Hypothalamus (tissue), 51 donors: ENCODE data around the gene TYRO3.

Experiments used
- DNase-seq, 51 donors: peaks; one replicate each; lab custom pipeline; 2025; lab: John Stamatoyannopoulos, UW

Gene TYRO3

GRCh38 chr15:41558400-41559238, at the start of gene TYRO3:
TYRO3 (plus strand) TSS chr15:41559212; CDS start chr15:41559258, 46 bp downstream.
- DNase-seq, result peak in 45 of 51 donors; percentile 37 to 93 (median 73)

DNA sequence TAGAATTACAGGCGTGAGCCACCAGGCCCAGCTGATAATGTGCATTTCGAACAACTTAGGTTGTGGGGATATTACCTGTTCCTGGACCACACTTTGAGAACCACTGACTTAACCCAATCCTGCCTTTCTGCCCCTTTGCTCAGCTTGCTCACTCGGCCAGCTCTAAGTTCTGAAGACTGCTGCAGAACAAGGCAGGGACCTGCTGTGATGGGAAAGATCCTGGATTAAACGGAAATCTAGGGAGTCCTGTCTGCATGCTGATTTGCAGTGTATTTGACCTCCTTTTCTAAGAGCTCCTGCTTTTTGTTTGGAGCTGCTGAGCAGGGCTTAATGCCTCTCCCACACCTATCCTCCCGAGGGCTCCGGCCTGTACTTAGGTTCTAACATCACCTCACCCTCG, 48.3 kb upstream of the TYRO3 start:
- DNase-seq, result no peak

- DNase-seq, result no peak
Observed at GRCh38 chr15:41511331-41511898, 47.6 kb upstream of the TYRO3 start.

DNA sequence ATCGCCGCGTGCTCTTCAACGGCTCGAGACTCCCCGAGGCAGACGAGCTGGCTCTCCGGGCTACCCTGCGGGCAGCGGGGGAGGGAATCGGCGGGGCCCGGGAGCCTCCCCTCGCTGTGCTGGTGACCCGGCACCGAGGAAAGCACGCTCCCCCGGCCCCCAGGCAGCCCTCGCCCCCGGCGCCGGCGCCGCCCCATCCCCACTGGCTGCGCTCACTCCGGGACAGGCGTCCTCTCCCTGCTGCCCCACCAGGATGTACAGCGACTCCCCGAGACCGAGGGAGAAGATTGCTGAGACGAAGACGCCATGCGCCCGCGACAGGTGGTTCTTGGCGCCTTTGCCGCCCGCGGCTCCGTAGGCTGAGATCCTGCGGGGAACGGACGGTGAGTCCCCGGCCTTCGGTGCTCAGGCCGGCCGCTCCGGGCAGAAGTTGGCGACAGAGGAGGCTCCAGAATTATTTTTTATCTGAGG, 47.1 kb upstream of the TYRO3 start:
- no peak for DNase-seq

DNA sequence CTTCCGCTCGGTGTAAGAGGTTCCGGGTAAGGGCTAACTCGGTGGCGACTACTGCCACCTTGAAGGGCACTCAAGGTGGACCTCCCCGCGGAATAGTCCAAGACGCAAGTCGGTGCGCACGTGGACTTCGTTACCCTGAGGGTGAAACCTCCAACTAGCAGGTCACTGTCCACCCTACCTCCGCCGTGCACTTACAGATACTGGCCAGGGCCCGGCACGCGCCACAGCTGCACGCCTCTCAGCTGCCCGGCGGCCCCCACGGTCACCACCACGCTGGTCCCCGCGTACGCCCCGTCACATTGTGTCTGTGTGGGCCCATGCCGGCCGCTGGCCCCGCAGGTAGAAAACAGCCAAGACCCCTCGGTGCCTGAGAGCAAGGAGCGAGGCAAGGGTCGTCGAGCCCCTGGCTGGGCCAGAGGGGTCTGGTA, 46.5 kb upstream of the TYRO3 start:
- no peak for DNase-seq

DNA sequence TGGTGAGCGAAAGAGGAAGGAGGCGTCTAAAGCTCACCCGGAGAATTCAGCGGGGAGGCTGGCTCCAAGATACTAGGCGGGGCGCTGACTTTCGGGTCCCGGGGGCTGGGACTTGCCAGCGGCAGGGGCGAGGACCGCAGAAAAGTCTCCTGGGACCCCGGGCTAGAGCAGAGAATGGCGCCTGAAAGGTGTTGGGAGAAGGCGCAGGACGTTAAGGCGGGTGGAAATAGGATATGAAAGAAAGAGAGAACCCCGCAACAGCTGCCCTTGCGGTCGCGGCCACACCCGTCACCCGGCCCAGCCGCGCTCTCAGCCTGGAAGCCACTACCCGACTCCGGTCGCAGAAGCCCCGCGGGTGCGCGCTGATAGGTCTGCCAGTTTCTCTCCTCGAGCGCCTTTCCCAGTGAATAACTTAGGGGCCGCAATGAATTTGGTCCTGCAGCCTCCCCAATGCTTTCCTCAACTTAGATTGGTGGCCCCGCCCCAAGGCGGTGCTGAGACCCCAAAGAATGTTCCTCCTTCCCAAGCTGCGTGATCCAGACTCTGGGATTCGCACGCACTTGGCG, 46.0 kb upstream of the TYRO3 start:
- no peak for DNase-seq

DNA sequence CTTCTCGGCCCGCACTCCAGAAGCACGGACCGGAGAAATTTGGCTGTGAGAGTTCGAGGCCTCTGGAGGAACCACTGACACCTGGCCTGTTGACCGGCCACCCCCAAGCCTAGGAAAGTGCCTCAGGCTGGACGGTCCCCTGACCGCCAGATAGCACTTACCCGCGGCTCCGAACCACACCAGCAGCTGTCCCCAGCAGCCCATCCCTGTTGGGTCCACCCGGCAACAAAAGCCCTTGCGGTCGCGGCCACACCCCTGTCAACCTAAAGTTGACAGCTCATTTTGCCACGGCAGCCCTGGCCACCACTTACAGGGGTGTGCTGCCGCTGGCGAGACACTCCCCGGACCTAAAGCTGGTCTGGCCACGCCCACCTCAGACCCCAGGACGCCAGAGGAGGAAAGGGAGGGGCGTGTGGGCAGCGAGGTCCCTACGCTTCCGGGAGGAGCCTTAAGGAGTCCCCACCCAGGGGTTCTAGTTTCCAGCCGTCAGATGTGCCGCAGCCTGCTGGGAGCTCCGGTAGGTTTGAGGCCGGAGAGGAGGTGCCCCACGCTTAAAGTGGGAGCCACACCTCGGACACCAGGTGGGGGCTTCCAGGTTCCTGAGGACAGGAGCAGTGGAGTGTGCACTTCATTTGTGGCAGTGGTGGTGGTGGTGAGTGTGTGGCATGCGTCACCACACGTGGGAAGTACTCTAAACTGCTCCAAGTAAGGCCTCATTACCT, 45.3 kb upstream of the TYRO3 start, which contains the start of gene LTK:
LTK (minus strand) TSS at position 322 of the 722 bp plus-strand sequence; CDS start at position 204, 118 bp downstream.
- no peak for DNase-seq

GRCh38 chr15:41517895-41518449, 41.0 kb upstream of the TYRO3 start:
- DNase-seq, result no peak

- DNase-seq, result no peak
Observed at GRCh38 chr15:41520636-41521035, 38.4 kb upstream of the TYRO3 start.

DNA sequence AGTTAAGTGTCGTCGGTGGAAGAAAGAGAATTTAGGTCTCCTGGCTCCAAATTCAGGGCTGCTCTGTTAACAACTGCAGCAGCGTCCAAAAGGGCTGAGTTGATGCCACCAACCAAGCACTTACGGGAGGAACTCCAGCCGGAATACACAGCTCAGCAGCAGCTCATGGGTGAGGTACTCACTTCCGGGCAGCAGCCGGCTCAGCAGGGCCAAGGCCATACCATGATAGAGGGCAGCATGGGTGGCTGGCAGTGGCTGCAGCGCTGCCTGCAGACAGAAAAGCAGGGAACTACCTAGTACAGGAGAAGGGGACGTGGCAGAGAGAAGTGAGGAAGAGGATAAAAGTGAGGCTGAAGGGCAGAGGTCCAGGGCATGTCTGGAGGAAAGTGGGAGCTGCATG, 37.4 kb upstream of the TYRO3 start:
- DNase-seq, result no peak

- DNase-seq, result no peak
Observed at GRCh38 chr15:41523097-41523496, 35.9 kb upstream of the TYRO3 start.

DNA sequence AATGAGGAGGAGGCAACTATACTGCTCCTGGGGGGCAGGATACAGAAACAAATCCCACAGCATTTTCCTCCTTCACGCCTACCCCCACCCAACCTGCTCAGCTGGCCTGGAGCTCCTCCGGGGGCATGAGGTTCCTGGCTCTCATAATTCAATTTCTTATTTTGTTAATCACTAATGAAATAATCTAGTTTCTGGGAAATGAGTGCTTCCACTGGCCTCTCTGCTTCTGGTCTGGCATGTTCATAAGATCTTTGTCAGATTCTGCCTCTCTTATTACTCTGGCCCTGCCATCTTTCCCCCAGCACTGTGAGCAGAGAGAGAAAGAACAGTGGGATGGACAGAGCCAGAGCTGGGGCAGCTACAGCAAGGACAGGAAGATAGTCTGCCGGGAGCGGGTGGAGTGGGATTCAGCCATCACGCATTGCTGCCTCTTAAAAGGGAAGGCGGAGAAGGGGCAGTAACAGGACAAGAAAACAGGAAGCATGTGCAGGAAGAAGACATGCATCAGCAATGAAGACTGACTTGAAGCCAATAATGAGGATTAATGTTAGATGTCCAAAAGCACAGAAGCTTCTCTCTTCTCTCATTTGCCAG, 28.6 kb upstream of the TYRO3 start:
- DNase-seq, result no peak

- no peak for DNase-seq
Observed at GRCh38 chr15:41535544-41535943, 23.5 kb upstream of the TYRO3 start.

DNA sequence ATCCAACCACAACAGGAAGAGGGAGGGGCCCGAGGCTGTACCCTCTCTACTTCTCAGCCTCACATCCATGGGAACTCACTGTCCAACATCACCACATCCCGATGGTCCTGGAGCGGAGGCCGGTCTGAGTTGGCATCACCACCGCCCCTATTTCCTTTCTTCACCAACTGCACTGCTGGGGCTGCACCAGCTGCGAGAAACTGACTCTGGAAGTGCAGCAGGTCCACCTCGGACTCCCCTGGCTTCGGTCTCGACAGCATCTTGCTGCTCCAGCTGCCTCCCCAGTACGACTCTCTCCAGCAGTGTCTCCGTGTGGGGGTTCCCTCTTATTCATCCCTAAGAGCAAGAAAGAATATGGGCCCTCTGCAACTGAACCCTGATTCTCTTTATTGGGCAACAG, 22.1 kb upstream of the TYRO3 start:
- DNase-seq, result no peak

- DNase-seq, result no peak
Observed at GRCh38 chr15:41543521-41543870, 15.5 kb upstream of the TYRO3 start.

DNA sequence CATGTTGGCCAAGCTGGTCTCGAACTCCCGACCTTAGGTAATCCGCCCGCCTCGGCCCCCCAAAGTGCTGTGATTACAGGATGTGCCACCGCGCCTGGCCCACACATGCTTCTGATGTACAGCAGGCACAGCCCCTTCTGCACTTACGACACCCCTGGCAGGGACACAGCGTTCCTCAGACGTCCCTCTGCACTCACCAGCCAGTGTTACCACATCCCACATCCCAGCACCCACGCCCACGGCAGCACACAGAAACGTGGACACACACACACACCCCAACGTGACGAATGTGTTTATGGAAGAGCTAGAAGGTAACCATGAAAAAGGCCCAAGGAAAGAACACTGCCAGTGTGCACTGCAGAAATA, 14.4 kb upstream of the TYRO3 start:
- DNase-seq, result peak in 2 of 51 donors; percentile 8 to 57

- no peak for DNase-seq
Observed at GRCh38 chr15:41545218-41545617, 13.8 kb upstream of the TYRO3 start.

GRCh38 chr15:41546851-41547786, 11.9 kb upstream of the TYRO3 start:
- DNase-seq, result no peak

DNA sequence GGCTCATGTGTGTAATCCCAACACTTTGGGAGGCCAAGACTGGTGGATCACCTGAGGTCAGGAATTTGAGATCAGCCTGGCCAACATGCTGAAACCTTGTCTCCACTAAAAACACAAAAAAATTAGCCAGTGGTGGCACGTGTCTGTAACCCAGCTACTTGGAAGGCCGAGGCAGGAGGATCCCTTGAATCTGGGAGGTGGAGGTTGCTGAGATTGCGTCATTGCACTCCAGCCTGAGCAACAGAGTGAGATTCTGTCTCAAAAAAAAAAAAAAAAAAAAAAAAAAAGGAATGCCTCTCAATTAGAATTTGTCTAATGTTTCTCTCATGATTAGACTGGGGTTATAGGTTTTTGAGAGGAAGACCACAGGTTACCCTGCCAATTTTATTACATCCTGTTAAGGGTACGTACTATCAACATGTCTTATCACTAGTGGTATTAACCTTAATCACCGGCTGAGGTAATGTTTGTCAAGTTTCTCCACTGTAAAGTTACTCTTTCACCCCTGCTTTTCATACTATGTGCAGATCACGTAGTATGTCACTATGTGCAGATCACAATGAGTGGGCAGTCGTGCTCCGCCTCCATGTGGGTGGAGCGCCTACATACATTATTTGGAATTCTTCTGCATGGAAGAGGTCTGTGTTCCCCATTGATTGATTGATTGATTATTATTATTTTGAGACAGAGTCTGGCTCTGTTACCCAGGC, 8.8 kb upstream of the TYRO3 start:
- no peak for DNase-seq
